Measurements from ENCODE around the gene COBL. TPM values are rescaled to one million over a fixed set of nuclear protein-coding genes. Genes with fewer than 3 reads are reported as not detected.

Gene COBL
- total RNA-seq, 2 donors from 2014 or later: not detected

GRCh38 chr7:51022821-51023220 lies 293.8 kb downstream of the COBL start:
- no peaks in the 10 kb centered on the region for H3K9me3 Mint-ChIP-seq
- no peaks in the 10 kb centered on the region for H3K36me3 Mint-ChIP-seq (ENCODE audit: low read depth)
- ATAC-seq (replicated peaks): no peak
- no peak overlapping the region for H3K4me3 Mint-ChIP-seq
- no peaks in the 10 kb centered on the region for H3K27me3 Mint-ChIP-seq
- no peaks in the 10 kb centered on the region for H3K4me1 Mint-ChIP-seq
- H3K27ac Mint-ChIP-seq: no peak overlapping the region

GRCh38 chr7:51021906-51022570 lies 294.6 kb downstream of the COBL start:
- no peak overlapping the region for H3K4me3 Mint-ChIP-seq
- ATAC-seq (replicated peaks): no peak
- H3K36me3 Mint-ChIP-seq (ENCODE audit: low read depth): no peaks in the 10 kb centered on the region
- no peak overlapping the region for H3K27ac Mint-ChIP-seq
- H3K9me3 Mint-ChIP-seq: no peaks in the 10 kb centered on the region
- H3K4me1 Mint-ChIP-seq: no peaks in the 10 kb centered on the region
- H3K27me3 Mint-ChIP-seq: no peaks in the 10 kb centered on the region

DNA sequence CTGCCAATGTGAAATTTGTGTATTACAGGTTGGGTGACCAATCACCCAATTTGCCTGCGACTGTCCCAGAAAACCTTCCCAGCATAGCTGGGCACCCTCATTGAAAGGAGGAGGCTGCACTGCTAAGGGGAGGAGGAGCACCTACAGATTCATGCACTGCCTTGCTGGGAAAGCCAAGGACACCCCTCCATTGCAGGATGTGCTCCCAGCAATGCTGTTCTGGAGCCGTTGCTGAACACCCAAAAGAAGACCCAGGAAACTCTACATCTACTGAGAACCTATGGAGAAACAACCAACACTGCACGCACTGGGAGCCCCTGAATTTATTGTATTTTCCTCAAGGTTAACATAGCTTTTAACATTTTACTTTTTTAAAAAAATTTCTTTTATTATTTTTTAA lies 295.7 kb downstream of the COBL start:
- Mint-ChIP-seq H3K27me3 (no peaks in the 10 kb centered on the region), H3K4me3 (no peak overlapping the region), H3K9me3 (no peaks in the 10 kb centered on the region), H3K36me3 (ENCODE audit: low read depth) (no peaks in the 10 kb centered on the region), H3K27ac (no peak overlapping the region), H3K4me1 (no peaks in the 10 kb centered on the region)
- no peak for ATAC-seq (replicated peaks)

GRCh38 chr7:51019891-51020870 lies 296.4 kb downstream of the COBL start:
- H3K36me3 Mint-ChIP-seq (ENCODE audit: low read depth): no peaks in the 10 kb centered on the region
- H3K4me3 Mint-ChIP-seq: no peak overlapping the region
- no peaks in the 10 kb centered on the region for H3K27me3 Mint-ChIP-seq
- no peak for ATAC-seq (replicated peaks)
- no peaks in the 10 kb centered on the region for H3K9me3 Mint-ChIP-seq
- no peaks in the 10 kb centered on the region for H3K4me1 Mint-ChIP-seq
- no peak overlapping the region for H3K27ac Mint-ChIP-seq

DNA sequence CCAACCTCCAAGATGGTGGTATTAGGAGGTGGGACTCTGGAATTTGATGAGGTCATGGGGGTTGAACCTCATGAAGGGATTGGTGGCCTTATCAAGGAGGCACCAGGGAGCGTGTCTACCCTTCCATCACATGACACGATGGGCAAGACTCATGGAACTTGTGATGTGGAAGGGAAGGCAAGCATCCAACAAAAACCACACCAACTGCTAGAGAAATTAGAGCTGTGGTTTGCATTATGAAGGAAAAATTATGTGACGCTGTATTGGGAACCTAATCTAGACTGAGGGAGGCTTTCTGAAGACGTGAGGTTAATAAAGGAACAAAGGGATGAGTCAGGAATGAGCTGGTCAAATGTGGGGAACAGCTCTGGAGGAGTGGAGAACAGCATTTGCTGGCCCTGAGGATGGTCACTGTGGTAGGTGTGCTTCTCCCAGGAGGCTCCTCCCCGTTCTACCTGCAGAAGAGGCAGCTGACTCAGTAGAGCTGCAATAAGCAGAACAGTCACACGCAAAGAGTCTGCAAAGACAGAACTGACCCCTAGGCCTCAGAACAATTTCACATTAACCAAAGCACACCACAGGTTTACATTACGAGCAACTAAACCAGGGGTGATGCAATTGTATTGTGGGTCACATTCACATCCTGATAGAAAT lies 297.3 kb downstream of the COBL start:
- no peak for ATAC-seq (replicated peaks)
- Mint-ChIP-seq H3K4me3 (no peak overlapping the region), H3K9me3 (no peaks in the 10 kb centered on the region), H3K36me3 (ENCODE audit: low read depth) (no peaks in the 10 kb centered on the region), H3K4me1 (no peaks in the 10 kb centered on the region), H3K27me3 (no peaks in the 10 kb centered on the region), H3K27ac (no peak overlapping the region)

- H3K36me3 Mint-ChIP-seq (ENCODE audit: low read depth): no peaks in the 10 kb centered on the region
- ATAC-seq (replicated peaks): no peak
- no peaks in the 10 kb centered on the region for H3K9me3 Mint-ChIP-seq
- no peaks in the 10 kb centered on the region for H3K4me1 Mint-ChIP-seq
- no peak overlapping the region for H3K4me3 Mint-ChIP-seq
- no peak overlapping the region for H3K27ac Mint-ChIP-seq
- no peaks in the 10 kb centered on the region for H3K27me3 Mint-ChIP-seq
Observed at GRCh38 chr7:51017576-51018535, 298.8 kb downstream of the COBL start.

GRCh38 chr7:51016546-51016945 lies 300.1 kb downstream of the COBL start:
- ATAC-seq (replicated peaks): no peak
- Mint-ChIP-seq H3K36me3 (ENCODE audit: low read depth) (no peaks in the 10 kb centered on the region), H3K27me3 (peaks cover 5% of the 10 kb centered on the region), H3K4me3 (no peak overlapping the region), H3K4me1 (no peaks in the 10 kb centered on the region), H3K9me3 (no peaks in the 10 kb centered on the region), H3K27ac (no peak overlapping the region)

DNA sequence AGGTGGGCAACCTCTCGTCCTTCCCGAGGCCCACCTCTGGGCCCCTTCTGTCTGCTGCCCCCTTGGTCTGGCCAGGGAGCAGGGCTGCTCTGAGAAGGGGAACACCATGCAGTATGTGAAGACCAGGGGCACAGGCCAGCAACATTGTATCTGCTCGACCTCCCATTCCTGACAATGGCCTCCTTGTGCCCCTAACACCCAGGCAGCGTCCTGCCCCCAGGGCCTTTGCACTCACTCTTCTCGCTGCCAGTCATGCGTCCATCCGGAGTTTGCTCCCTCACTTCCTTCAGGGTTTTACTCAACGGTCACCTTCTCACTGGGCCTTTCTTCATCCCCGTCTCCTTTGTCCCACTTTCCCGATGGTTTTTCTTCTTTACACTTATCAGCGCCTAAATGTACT lies 301.0 kb downstream of the COBL start:
- H3K4me1 Mint-ChIP-seq: no peaks in the 10 kb centered on the region
- no peak overlapping the region for H3K27ac Mint-ChIP-seq
- H3K4me3 Mint-ChIP-seq: no peak overlapping the region
- ATAC-seq (replicated peaks): no peak
- H3K36me3 Mint-ChIP-seq (ENCODE audit: low read depth): no peaks in the 10 kb centered on the region
- H3K9me3 Mint-ChIP-seq: no peaks in the 10 kb centered on the region
- peaks cover 5% of the 10 kb centered on the region for H3K27me3 Mint-ChIP-seq

GRCh38 chr7:51014811-51015210 lies 301.8 kb downstream of the COBL start:
- H3K4me1 Mint-ChIP-seq: no peaks in the 10 kb centered on the region
- ATAC-seq (replicated peaks): no peak
- no peak overlapping the region for H3K27ac Mint-ChIP-seq
- peaks cover 5% of the 10 kb centered on the region for H3K27me3 Mint-ChIP-seq
- no peaks in the 10 kb centered on the region for H3K9me3 Mint-ChIP-seq
- H3K36me3 Mint-ChIP-seq (ENCODE audit: low read depth): no peaks in the 10 kb centered on the region
- no peak overlapping the region for H3K4me3 Mint-ChIP-seq

- no peak for ATAC-seq (replicated peaks)
Observed at GRCh38 chr7:51013861-51014511, 302.6 kb downstream of the COBL start.

DNA sequence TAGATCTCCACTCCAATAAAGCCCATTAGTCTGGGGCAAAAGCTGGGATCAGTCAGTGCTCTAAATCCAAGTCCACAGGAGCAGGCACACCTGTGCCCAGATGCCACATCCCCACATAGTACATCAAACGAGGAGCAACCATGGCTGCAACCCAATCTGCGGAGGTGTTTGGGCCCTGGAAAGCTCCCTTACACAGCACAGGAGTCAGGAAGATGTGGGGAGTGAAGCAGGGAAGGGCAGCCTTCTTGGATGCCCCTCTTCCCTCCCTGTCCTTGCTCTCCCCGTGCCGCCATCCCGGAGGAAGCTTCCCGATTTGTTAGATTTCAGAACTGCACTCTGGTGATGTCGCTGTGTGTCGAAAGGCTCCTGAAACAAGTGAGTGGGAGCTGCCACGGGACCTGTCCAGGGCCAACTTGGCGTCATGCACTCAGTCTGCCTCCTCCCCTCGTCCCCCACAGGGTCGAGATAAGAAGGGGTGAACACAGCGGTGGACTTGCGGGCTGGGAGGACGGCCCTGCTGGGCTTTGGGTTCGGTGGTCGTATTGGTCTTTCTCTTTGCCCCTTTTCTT lies 303.3 kb downstream of the COBL start:
- H3K36me3 Mint-ChIP-seq (ENCODE audit: low read depth): no peaks in the 10 kb centered on the region
- no peaks in the 10 kb centered on the region for H3K9me3 Mint-ChIP-seq
- no peak overlapping the region for H3K4me3 Mint-ChIP-seq
- H3K27ac Mint-ChIP-seq: no peak overlapping the region
- peaks cover 5% of the 10 kb centered on the region for H3K27me3 Mint-ChIP-seq
- ATAC-seq (replicated peaks): no peak
- no peaks in the 10 kb centered on the region for H3K4me1 Mint-ChIP-seq

More at GRCh38 chr7:51013861-51014511, 302.6 kb downstream of the COBL start:
- no peak overlapping the region for H3K4me3 Mint-ChIP-seq
- H3K27me3 Mint-ChIP-seq: peaks cover 5% of the 10 kb centered on the region
- no peaks in the 10 kb centered on the region for H3K4me1 Mint-ChIP-seq
- no peak overlapping the region for H3K27ac Mint-ChIP-seq
- no peaks in the 10 kb centered on the region for H3K36me3 Mint-ChIP-seq (ENCODE audit: low read depth)
- H3K9me3 Mint-ChIP-seq: no peaks in the 10 kb centered on the region

DNA sequence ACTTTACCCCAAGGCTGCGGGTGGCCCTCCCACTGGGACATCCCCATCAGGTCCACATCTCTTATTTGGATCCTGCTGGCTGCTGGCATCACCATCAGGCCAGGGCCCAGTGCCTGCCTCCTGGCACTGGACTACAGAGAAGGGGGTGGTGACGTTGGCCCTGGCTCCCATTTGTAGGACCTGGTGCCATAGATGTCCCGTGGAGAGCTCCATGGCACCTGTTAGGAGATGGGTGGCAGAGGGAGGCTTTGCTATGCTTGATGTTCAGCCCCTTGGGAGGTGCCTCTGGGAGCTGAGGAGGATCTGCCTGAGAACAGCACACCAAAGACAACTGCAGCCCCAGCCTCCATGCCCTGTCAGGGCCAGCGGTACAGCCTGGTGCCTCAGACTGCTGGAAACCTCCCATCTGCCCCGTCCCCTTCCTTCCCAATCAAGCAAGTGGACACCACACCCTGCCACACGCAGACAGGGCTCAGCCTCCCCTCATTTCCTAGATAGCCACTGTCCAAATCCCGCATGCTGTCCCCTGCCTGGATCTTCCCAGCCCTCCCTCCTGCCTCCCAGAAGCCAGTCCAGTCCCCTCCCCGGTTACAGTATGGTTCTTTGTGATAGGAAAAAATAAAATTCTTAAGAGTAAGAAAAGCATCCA lies 303.9 kb downstream of the COBL start:
- Mint-ChIP-seq H3K9me3 (no peaks in the 10 kb centered on the region), H3K27ac (no peak overlapping the region), H3K4me1 (no peaks in the 10 kb centered on the region), H3K4me3 (no peak overlapping the region), H3K36me3 (ENCODE audit: low read depth) (no peaks in the 10 kb centered on the region), H3K27me3 (peaks cover 5% of the 10 kb centered on the region)
- no peak for ATAC-seq (replicated peaks)
